Progenitor cell of endocrine pancreas (in vitro differentiated cells): ENCODE measurements around the gene PGS1. TPM values are rescaled to one million over a fixed set of nuclear protein-coding genes. Genes with fewer than 3 reads are reported as not detected.
A peak's percentile ranks its signal among the peaks of the same experiment; 100 is the strongest.

Source experiments
- DNase-seq: peaks from one replicate; pipeline ENCODE4 v3.0.0; 2021; ENCODE audit warnings: low spot score; ENCODE audit not compliant: unreplicated experiment
- H3K27ac Mint-ChIP-seq: 2 replicates; pipeline ENCODE4 v1.8.0; 2021; ENCODE audit warnings: mild to moderate bottlenecking, moderate library complexity, mixed read lengths
- H3K27me3 Mint-ChIP-seq: 2 replicates; pipeline ENCODE4 v1.8.0; 2021; ENCODE audit warnings: mixed read lengths
- H3K36me3 Mint-ChIP-seq: 2 replicates; pipeline ENCODE4 v1.8.0; 2022; ENCODE audit warnings: mixed read lengths; ENCODE audit not compliant: insufficient read depth
- H3K4me1 Mint-ChIP-seq: 2 replicates; pipeline ENCODE4 v1.8.0; 2021; ENCODE audit warnings: low read depth, mixed read lengths
- H3K4me3 Mint-ChIP-seq: 2 replicates; pipeline ENCODE4 v1.8.0; 2021; ENCODE audit warnings: low read depth, mild to moderate bottlenecking, moderate library complexity, mixed read lengths
- H3K9me3 Mint-ChIP-seq: 2 replicates; pipeline ENCODE4 v1.8.0; 2021; ENCODE audit warnings: low read depth, mixed read lengths
- CTCF ChIP-seq: fragments of 200-600 bp; sonication (generic); IDR thresholded peaks from one replicate; pipeline ENCODE4 v1.5.0; 2021; ENCODE audit warnings: antibody characterized with exemption, mild to moderate bottlenecking; ENCODE audit not compliant: unreplicated experiment
- total RNA-seq: library from RNA; stranded (reverse); gene quantifications from 2 replicates; pipeline ENCODE4 v1.2.1, GENCODE V29; 2021

Gene PGS1
- total RNA-seq, 1 donor from 2014 or later: 66.1 TPM

DNA sequence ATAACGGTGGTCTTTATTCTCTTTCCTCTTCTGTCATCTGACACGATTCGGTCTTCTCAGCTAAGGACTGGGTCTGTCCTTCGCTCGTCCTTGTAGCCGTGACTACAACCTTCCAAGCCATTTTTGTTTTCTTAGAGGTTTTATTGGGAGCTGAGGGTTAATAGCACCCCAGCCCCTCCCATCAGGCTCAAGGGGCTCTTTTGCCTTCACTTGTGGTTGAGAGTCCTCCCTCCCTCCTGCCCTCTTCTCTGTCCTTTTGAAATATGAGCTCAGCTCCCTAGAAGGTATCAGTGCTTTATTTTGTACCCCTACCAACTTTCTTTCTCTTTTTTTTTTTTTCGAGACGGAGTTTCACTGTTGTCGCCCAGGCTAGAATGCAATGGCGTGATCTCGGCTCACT lies 43.2 kb upstream of the PGS1 start:
- H3K4me3 Mint-ChIP-seq: no peak overlapping the region
- H3K27me3 Mint-ChIP-seq: peaks cover 13% of the 10 kb centered on the region
- peaks cover 6% of the 10 kb centered on the region for H3K4me1 Mint-ChIP-seq
- DNase-seq: no peak
- TF ChIP-seq CTCF: no peak
- no peaks in the 10 kb centered on the region for H3K36me3 Mint-ChIP-seq
- no peaks in the 10 kb centered on the region for H3K9me3 Mint-ChIP-seq
- H3K27ac Mint-ChIP-seq: no peak overlapping the region

- TF ChIP-seq CTCF: no peak
- peaks cover 20% of the 10 kb centered on the region for H3K27me3 Mint-ChIP-seq
- H3K9me3 Mint-ChIP-seq: no peaks in the 10 kb centered on the region
- DNase-seq: no peak
- no peak overlapping the region for H3K4me3 Mint-ChIP-seq
- H3K27ac Mint-ChIP-seq: no peak overlapping the region
- H3K4me1 Mint-ChIP-seq: peaks cover 6% of the 10 kb centered on the region
- H3K36me3 Mint-ChIP-seq: no peaks in the 10 kb centered on the region
Measured at GRCh38 chr17:78337244-78338109, 41.0 kb upstream of the PGS1 start.

DNA sequence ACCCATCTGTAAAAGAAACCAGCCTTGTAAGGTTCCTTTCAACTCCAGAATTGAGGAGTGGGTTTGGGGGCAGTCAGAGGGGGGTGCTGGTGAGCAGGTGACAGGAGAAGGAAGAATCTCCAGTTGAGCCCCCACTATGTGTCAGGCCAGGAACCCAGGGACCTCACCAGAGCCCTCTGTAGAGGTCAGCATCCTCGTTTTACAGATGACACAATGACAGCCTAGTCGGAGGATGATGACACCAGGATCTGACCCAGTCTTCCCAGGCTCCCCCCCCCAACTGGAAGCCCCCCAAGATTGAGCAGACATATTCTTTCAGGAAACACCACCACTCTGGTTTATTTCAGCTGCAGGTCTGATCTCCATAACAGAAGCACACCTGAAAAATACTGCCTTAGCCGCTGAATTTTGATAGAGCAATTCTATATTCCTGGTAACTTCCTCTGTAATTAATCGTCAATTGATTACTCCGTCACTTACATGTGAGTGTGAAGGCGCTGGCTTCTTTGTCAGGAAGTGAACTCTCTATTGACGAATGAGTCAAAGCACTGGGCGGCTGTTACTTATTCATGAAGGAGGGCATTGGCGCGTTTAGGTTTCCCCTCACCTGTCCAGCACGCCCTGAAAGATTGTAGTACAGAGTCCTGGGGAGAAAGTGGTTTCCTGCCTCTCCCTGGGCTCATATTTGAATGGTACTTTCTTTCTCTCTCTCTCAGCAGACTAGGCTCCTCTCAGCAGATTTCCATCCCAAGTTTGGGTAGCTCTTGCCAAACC lies 39.8 kb upstream of the PGS1 start:
- H3K36me3 Mint-ChIP-seq: no peaks in the 10 kb centered on the region
- H3K9me3 Mint-ChIP-seq: no peaks in the 10 kb centered on the region
- peak overlapping the region; percentile 6 for H3K4me3 Mint-ChIP-seq
- peaks cover 16% of the 10 kb centered on the region for H3K27me3 Mint-ChIP-seq
- peak overlapping the region; percentile 14 for H3K27ac Mint-ChIP-seq
- H3K4me1 Mint-ChIP-seq: peaks cover 6% of the 10 kb centered on the region
- no peak for TF ChIP-seq CTCF
- no peak for DNase-seq

- Mint-ChIP-seq H3K36me3 (no peaks in the 10 kb centered on the region), H3K4me1 (peaks cover 6% of the 10 kb centered on the region), H3K27ac (no peak overlapping the region), H3K9me3 (no peaks in the 10 kb centered on the region), H3K4me3 (peak overlapping the region; percentile 57), H3K27me3 (peaks cover 25% of the 10 kb centered on the region)
- TF ChIP-seq CTCF: no peak
- DNase-seq: no peak
Measured at GRCh38 chr17:78340183-78340955, 38.1 kb upstream of the PGS1 start.
